PC-9 (cell line): ENCODE data around the gene FAM13B.
"Not testable (repeated sequence)": the region's sequence is repeated elsewhere in the genome, so short reads cannot be mapped to it uniquely, and the experiment has no call there.

Source experiments
- CTCF ChIP-seq: fragments of 200-600 bp; sonication (generic); conservative IDR thresholded peaks from 2 replicates; pipeline ENCODE4 v1.6.1; 2017; ENCODE audit warnings: mixed run types, antibody characterized with exemption, mild to moderate bottlenecking, moderate library complexity
- EZH2 ChIP-seq: fragments of 200-600 bp; sonication (generic); IDR thresholded peaks from 2 replicates; pipeline ENCODE4 v1.8.0; 2017; ENCODE audit warnings: antibody characterized with exemption, low read depth

GRCh38 chr5:137970384-137970783 is 62.5 kb downstream of the FAM13B start:
- not testable (repeated sequence) for TF ChIP-seq CTCF, EZH2
